ENCODE results near the gene TMEM218. TPM values are rescaled to one million over a fixed set of nuclear protein-coding genes. Genes with fewer than 3 reads are reported as not detected.
"Not testable (repeated sequence)": the region's sequence is repeated elsewhere in the genome, so short reads cannot be mapped to it uniquely, and the experiment has no call there.

The TMEM218 gene
- total and polyA plus RNA-seq, 5 donors from 2014 or later: 9.7 to 42.8 (median 40.1) TPM

DNA sequence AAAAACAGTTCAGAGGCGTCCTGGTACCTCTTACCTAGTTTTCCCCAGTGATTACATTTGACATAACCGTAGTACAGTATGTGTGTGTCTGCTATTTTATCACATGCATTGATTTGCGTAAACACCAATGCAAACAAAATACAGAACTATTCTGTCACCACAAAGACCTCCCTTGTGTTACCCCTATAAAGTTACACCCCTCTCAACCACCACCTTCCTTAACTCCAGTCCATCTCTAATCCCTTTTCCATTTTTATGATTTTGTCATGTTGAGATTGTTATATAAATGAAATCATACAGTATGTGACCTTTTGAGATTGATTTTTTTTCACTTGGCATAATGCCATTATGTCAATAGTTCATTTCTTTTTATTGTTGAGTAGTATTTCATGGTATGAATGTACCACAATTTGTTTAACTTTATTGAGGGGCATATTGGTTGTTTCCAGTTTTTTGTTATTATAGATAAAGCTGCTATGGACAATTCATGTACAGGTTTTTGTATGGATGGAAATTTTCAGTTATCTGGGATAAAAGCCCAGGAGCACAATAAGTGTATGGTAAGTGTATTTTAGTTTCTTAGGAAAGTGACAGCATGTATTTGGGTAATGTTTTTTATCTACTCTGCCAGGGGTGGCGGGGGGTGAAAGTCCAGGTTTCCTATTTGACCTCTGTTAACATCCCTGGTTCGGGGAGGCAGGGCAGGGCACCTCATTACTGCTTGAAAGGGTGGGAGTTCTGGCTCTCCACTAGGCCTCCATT, 54.3 kb downstream of the TMEM218 start:
- Histone ChIP-seq H3K36me3 (ENCODE audit: control insufficient read depth, insufficient read depth, low read length) (no peaks in the 10 kb centered on the region), H3K27ac (ENCODE audit: insufficient read depth, low read length, poor library complexity, severe bottlenecking) (no peak overlapping the region), H3K4me1 (ENCODE audit: control insufficient read depth, insufficient read depth, low read length, poor library complexity, severe bottlenecking) (no peaks in the 10 kb centered on the region), H3K4me3 (ENCODE audit: low read depth, low read length) (no peak overlapping the region), H3K27me3 (ENCODE audit: control insufficient read depth, insufficient read depth, low read length) (peaks cover 4% of the 10 kb centered on the region), H3K9me3 (ENCODE audit: control insufficient read depth in 2 of 2, low read length in 2 of 2) (no peaks in the 10 kb centered on the region)
- ATAC-seq (ENCODE audit: low read depth in 2 of 2) (no peak), DNase-seq (no peak)
- Mint-ChIP-seq H3K4me3 (no peak overlapping the region), H3K36me3 (no peaks in the 10 kb centered on the region), H3K4me1 (peaks cover 0 to 2% (median 0%) of the 10 kb centered on the region in 4 donors), H3K27me3 (peaks cover 6% of the 10 kb centered on the region), H3K9me3 (peaks cover 0 to 3% (median 0%) of the 10 kb centered on the region in 7 donors), H3K27ac (peak overlapping the region in 1 of 3 donors; percentile 50)

DNA sequence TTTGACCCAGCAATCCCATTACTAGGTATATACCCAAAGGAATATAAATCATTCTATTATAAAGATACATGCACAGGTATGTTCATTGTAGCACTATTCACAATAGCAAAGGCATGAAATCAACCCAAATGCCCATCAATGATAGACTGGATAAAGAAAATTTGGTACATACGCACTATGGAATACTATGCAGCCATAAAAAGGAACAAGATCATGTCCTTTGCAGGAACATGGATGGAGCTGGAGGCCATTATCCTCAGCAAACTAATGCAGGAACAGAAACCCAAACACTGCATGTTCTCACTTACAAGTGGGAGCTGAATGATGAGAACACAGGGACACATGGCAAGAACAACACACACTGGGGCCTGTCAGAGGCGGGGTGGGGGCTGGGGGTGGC, 55.3 kb downstream of the TMEM218 start:
- not testable (repeated sequence) for H3K9me3 Mint-ChIP-seq; H3K36me3 Mint-ChIP-seq; H3K27ac ChIP-seq (ENCODE audit: insufficient read depth, low read length, poor library complexity, severe bottlenecking); H3K27me3 Mint-ChIP-seq; H3K4me3 ChIP-seq (ENCODE audit: low read depth, low read length); H3K4me1 Mint-ChIP-seq; H3K27ac Mint-ChIP-seq; H3K4me1 ChIP-seq (ENCODE audit: control insufficient read depth, insufficient read depth, low read length, poor library complexity, severe bottlenecking); H3K36me3 ChIP-seq (ENCODE audit: control insufficient read depth, insufficient read depth, low read length); H3K4me3 Mint-ChIP-seq; DNase-seq; ATAC-seq (ENCODE audit: low read depth in 2 of 2); H3K9me3 ChIP-seq (ENCODE audit: control insufficient read depth in 2 of 2, low read length in 2 of 2); H3K27me3 ChIP-seq (ENCODE audit: control insufficient read depth, insufficient read depth, low read length)

DNA sequence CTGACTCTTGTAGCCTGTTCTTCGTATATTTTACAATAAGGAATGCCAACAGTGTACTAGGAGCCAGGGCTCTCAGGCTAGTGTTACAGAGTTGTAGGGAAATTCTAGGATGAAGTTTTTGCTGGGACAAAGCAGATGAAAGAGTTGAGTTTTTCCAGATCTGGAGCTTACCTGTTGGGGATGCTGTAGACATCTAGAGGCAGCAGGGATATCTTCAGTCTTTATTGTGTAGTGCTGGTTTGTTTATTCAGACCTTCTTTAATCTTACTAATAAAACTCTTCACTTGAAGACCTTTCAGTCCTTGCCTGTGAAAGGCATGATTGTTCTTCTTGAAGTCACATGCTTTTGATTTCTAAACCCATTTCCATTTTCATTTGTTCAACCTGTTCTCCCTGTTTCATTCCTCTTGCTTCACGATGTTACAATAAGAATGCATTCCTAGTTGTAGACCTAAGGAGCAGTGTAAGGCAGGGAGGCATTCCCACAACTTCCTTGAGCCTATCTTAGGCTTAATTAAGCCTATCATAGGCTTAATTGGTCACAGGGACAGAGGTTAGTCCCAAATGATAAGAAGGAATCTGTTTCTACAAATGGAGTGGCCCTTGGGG, 56.2 kb downstream of the TMEM218 start:
- ATAC-seq (ENCODE audit: low read depth in 2 of 2) (no peak), DNase-seq (no peak)
- Histone ChIP-seq H3K4me1 (ENCODE audit: control insufficient read depth, insufficient read depth, low read length, poor library complexity, severe bottlenecking) (no peaks in the 10 kb centered on the region), H3K27me3 (ENCODE audit: control insufficient read depth, insufficient read depth, low read length) (no peaks in the 10 kb centered on the region), H3K4me3 (ENCODE audit: low read depth, low read length) (no peak overlapping the region), H3K27ac (ENCODE audit: insufficient read depth, low read length, poor library complexity, severe bottlenecking) (no peak overlapping the region), H3K36me3 (ENCODE audit: control insufficient read depth, insufficient read depth, low read length) (no peaks in the 10 kb centered on the region), H3K9me3 (ENCODE audit: control insufficient read depth in 2 of 2, low read length in 2 of 2) (no peaks in the 10 kb centered on the region)
- Mint-ChIP-seq H3K27ac (no peak overlapping the region), H3K4me3 (peak overlapping the region in 1 of 4 donors; percentile 43), H3K4me1 (no peaks in the 10 kb centered on the region), H3K9me3 (peaks cover 0 to 3% (median 0%) of the 10 kb centered on the region in 7 donors), H3K36me3 (no peaks in the 10 kb centered on the region), H3K27me3 (no peaks in the 10 kb centered on the region)

DNA sequence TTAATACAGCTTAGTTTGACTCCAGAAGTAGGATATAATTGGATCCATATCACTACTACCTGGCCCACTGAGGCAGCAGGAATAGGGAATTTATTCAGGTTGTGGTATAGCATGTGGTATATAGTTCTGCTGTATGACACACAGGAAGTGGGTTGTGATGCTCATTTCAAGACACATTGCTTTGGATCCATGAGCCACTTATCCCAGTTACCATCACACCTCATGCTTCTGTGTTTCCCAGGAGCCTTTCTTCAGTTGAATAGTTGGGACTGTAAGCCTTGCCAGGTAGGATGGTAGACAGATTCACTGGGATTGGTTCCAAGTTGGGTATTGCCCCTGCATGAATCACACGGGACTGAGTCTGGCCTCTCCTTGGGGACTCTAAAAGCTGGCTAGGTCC, 58.3 kb downstream of the TMEM218 start:
- H3K27ac ChIP-seq (ENCODE audit: insufficient read depth, low read length, poor library complexity, severe bottlenecking): no peak overlapping the region
- Mint-ChIP-seq H3K4me1 (no peaks in the 10 kb centered on the region), H3K27me3 (no peaks in the 10 kb centered on the region), H3K27ac (no peak overlapping the region), H3K4me3 (no peak overlapping the region), H3K36me3 (no peaks in the 10 kb centered on the region), H3K9me3 (peaks cover 0 to 3% (median 0%) of the 10 kb centered on the region in 7 donors)
- H3K9me3 ChIP-seq (ENCODE audit: control insufficient read depth in 2 of 2, low read length in 2 of 2): no peaks in the 10 kb centered on the region
- no peak overlapping the region for H3K4me3 ChIP-seq (ENCODE audit: low read depth, low read length)
- no peak for DNase-seq
- no peaks in the 10 kb centered on the region for H3K4me1 ChIP-seq (ENCODE audit: control insufficient read depth, insufficient read depth, low read length, poor library complexity, severe bottlenecking)
- H3K27me3 ChIP-seq (ENCODE audit: control insufficient read depth, insufficient read depth, low read length): no peaks in the 10 kb centered on the region
- no peaks in the 10 kb centered on the region for H3K36me3 ChIP-seq (ENCODE audit: control insufficient read depth, insufficient read depth, low read length)
- ATAC-seq (ENCODE audit: low read depth in 2 of 2): no peak

DNA sequence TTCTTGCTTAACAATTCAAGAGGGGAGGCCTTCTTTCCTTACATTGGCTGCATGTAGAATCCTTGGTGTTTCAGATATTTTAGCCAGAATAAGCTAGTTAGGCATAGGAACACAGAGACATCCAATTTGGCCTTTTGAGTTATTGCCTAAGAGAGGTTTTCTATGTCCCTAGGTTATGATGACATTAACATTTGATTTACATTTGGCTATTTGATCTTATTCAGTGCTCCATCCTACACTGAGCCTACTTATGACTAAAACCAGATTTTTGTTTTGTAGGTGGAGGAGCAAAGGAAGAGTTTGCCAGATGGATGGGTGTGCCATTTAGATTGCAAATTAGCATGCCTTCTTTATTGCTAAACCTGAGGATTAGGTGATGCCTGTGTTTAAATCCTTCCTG, 59.4 kb downstream of the TMEM218 start:
- Mint-ChIP-seq H3K9me3 (peaks cover 0 to 2% (median 0%) of the 10 kb centered on the region in 7 donors), H3K36me3 (no peaks in the 10 kb centered on the region), H3K27me3 (no peaks in the 10 kb centered on the region), H3K4me1 (no peaks in the 10 kb centered on the region), H3K27ac (no peak overlapping the region), H3K4me3 (no peak overlapping the region)
- Histone ChIP-seq H3K9me3 (ENCODE audit: control insufficient read depth in 2 of 2, low read length in 2 of 2) (no peaks in the 10 kb centered on the region), H3K4me3 (ENCODE audit: low read depth, low read length) (no peak overlapping the region), H3K36me3 (ENCODE audit: control insufficient read depth, insufficient read depth, low read length) (no peaks in the 10 kb centered on the region), H3K27ac (ENCODE audit: insufficient read depth, low read length, poor library complexity, severe bottlenecking) (no peak overlapping the region), H3K4me1 (ENCODE audit: control insufficient read depth, insufficient read depth, low read length, poor library complexity, severe bottlenecking) (no peaks in the 10 kb centered on the region), H3K27me3 (ENCODE audit: control insufficient read depth, insufficient read depth, low read length) (no peaks in the 10 kb centered on the region)
- DNase-seq (no peak), ATAC-seq (ENCODE audit: low read depth in 2 of 2) (no peak)

GRCh38 chr11:125049164-125049792, 62.1 kb downstream of the TMEM218 start:
- ATAC-seq (ENCODE audit: low read depth in 2 of 2) (no peak), DNase-seq (no peak)
- Mint-ChIP-seq H3K27me3 (no peaks in the 10 kb centered on the region), H3K9me3 (peaks cover 0 to 5% (median 0%) of the 10 kb centered on the region in 7 donors), H3K4me1 (no peaks in the 10 kb centered on the region), H3K4me3 (no peak overlapping the region), H3K27ac (no peak overlapping the region), H3K36me3 (no peaks in the 10 kb centered on the region)
- Histone ChIP-seq H3K36me3 (ENCODE audit: control insufficient read depth, insufficient read depth, low read length) (no peaks in the 10 kb centered on the region), H3K27me3 (ENCODE audit: control insufficient read depth, insufficient read depth, low read length) (no peaks in the 10 kb centered on the region), H3K4me3 (ENCODE audit: low read depth, low read length) (no peak overlapping the region), H3K27ac (ENCODE audit: insufficient read depth, low read length, poor library complexity, severe bottlenecking) (no peak overlapping the region), H3K4me1 (ENCODE audit: control insufficient read depth, insufficient read depth, low read length, poor library complexity, severe bottlenecking) (no peaks in the 10 kb centered on the region), H3K9me3 (ENCODE audit: control insufficient read depth in 2 of 2, low read length in 2 of 2) (peaks cover 0 to 2% of the 10 kb centered on the region in 2 experiments)
